Activated gamma-delta T cell treated with anti-CD3 and anti-CD28 coated beads, Interleukin-2, amount 50 U/mL, for 16 hours (primary cell): Measurements from ENCODE around the gene DAO.
"Not testable (repeated sequence)": the region's sequence is repeated elsewhere in the genome, so short reads cannot be mapped to it uniquely, and the experiment has no call there.

Experiments
- DNase-seq: peaks from one replicate; pipeline ENCODE4 v3.0.0-alpha.2; 2020; ENCODE audit warnings: low read depth

The DAO gene

GRCh38 chr12:108879615-108880254 lies at the start of gene DAO:
Gene DAO, plus strand, starts transcription at chr12:108880092. Its CDS starts 4,915 bp downstream, at chr12:108885007.
- DNase-seq = no peak

GRCh38 chr12:108831309-108831991 lies 48.4 kb upstream of the DAO start:
- DNase-seq = no peak

GRCh38 chr12:108832208-108832607 lies 47.7 kb upstream of the DAO start:
- DNase-seq = no peak

GRCh38 chr12:108832730-108833354 lies 47.0 kb upstream of the DAO start:
- no peak for DNase-seq

- no peak for DNase-seq
Measured at GRCh38 chr12:108833355-108833733, 46.5 kb upstream of the DAO start.

- DNase-seq = no peak
Measured at GRCh38 chr12:108833757-108834472, 46.0 kb upstream of the DAO start.

GRCh38 chr12:108835860-108836634 lies 43.8 kb upstream of the DAO start:
- DNase-seq = no peak

- DNase-seq = no peak
Measured at GRCh38 chr12:108837239-108837638, 42.7 kb upstream of the DAO start.

- DNase-seq = no peak
Measured at GRCh38 chr12:108837680-108838079, 42.2 kb upstream of the DAO start.

GRCh38 chr12:108838194-108839017 lies 41.5 kb upstream of the DAO start:
- peak; percentile 63 for DNase-seq

- DNase-seq = no peak
Measured at GRCh38 chr12:108839018-108839889, 40.6 kb upstream of the DAO start.

GRCh38 chr12:108839890-108840230 lies 40.0 kb upstream of the DAO start:
- DNase-seq = no peak

GRCh38 chr12:108840605-108841332 lies 39.1 kb upstream of the DAO start:
- DNase-seq = no peak

- DNase-seq = not testable (repeated sequence)
Measured at GRCh38 chr12:108841825-108842224, 38.1 kb upstream of the DAO start.

GRCh38 chr12:108842361-108842760 lies 37.5 kb upstream of the DAO start:
- DNase-seq = no peak

- no peak for DNase-seq
Measured at GRCh38 chr12:108843187-108843586, 36.7 kb upstream of the DAO start.

- no peak for DNase-seq
Measured at GRCh38 chr12:108845696-108846095, 34.2 kb upstream of the DAO start.

GRCh38 chr12:108846290-108846701 lies 33.6 kb upstream of the DAO start:
- DNase-seq = no peak

GRCh38 chr12:108847705-108848104 lies 32.2 kb upstream of the DAO start:
- no peak for DNase-seq
